ENCODE results near the gene HPSE2. TPM values are rescaled to one million over a fixed set of nuclear protein-coding genes. Genes with fewer than 3 reads are reported as not detected.

The HPSE2 gene
- total and polyA plus RNA-seq, 2 experiments from 2014 or later: 0.10 to 0.24 TPM

DNA sequence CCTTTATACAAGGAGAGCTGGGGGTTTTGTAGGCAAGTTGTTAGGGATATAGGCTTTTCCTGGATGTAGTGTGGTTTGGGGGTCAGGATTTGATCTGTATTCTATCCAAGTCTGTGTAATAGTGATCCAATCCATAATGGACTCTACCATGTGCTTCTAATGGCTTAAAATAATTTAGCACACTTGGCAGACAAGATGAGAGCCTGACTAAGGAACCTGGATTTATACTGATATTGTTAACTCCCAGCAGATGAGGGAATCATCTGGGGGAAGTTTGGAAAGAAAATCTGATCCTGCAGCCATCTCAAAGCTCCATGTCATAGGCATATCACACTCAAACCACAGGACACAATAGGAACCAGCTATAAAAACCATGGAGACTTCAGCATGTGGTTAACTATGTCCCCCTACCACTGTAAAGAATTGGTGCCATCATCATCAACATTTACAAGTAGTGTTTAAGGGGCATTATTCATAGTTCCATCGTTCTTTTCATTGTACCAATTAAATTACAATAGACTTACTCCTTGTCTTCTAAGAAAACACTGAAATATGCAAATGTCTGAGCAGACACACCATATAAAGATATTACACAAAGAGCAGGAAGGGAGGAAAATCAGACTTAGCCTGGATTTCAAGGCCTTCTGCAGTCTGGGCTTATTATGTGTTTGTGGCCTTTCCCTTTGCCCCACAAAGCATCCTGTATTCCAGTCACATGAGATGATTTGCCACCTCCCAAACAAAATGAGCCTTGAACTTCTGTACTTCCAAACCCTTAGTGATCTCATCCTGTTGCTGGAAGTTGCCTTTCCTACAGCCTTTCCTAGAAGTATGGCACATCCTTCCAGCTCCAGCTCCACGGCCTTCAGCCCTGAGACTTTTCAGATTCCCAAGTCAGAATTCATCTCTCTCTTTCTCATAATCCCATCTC lies 766.4 kb downstream of the HPSE2 start:
- Mint-ChIP-seq H3K27me3 (ENCODE audit: insufficient read depth, low read depth, poor library complexity) (peaks cover 7% of the 10 kb centered on the region), H3K9me3 (no peaks in the 10 kb centered on the region), H3K27ac (no peak overlapping the region), H3K36me3 (ENCODE audit: low read depth) (no peaks in the 10 kb centered on the region), H3K4me1 (peaks cover 33% of the 10 kb centered on the region), H3K4me3 (no peak overlapping the region)
- Histone ChIP-seq H3K9me2 (ENCODE audit: insufficient read depth) (no peaks in the 10 kb centered on the region), H3K4me3 (no peak overlapping the region), H3K4me1 (ENCODE audit: insufficient read depth) (0 out of 2 replicates have a peak, but pooled peaks cover 5% of the 10 kb centered on the region), H3F3A (replicated peaks; ENCODE audit: low read depth) (no peaks in the 10 kb centered on the region), H3K27me3 (ENCODE audit: insufficient read depth) (peaks cover 15% of the 10 kb centered on the region; the same call in 1 of the 2 replicates), H3K4me2 (no peak overlapping the region), H3K79me2 (replicated peaks; ENCODE audit: insufficient read depth) (no peaks in the 10 kb centered on the region), H3K27ac (ENCODE audit: low read depth) (no peak overlapping the region), H3K36me3 (ENCODE audit: insufficient read depth) (no peaks in the 10 kb centered on the region), H2AFZ (no peak overlapping the region), H4K20me1 (replicated peaks; ENCODE audit: insufficient read depth) (no peaks in the 10 kb centered on the region)
- TF ChIP-seq EZH2phosphoT487 (IDR thresholded peaks at IDR 0.05; ENCODE audit: unreplicated experiment): no peak
- no peak for TF ChIP-seq NANOG (IDR thresholded peaks at IDR 0.05; ENCODE audit: borderline replicate concordance)
- no peak for TF ChIP-seq JUNB (IDR thresholded peaks at IDR 0.05; ENCODE audit: unreplicated experiment)
- TF ChIP-seq, protein P1, sequence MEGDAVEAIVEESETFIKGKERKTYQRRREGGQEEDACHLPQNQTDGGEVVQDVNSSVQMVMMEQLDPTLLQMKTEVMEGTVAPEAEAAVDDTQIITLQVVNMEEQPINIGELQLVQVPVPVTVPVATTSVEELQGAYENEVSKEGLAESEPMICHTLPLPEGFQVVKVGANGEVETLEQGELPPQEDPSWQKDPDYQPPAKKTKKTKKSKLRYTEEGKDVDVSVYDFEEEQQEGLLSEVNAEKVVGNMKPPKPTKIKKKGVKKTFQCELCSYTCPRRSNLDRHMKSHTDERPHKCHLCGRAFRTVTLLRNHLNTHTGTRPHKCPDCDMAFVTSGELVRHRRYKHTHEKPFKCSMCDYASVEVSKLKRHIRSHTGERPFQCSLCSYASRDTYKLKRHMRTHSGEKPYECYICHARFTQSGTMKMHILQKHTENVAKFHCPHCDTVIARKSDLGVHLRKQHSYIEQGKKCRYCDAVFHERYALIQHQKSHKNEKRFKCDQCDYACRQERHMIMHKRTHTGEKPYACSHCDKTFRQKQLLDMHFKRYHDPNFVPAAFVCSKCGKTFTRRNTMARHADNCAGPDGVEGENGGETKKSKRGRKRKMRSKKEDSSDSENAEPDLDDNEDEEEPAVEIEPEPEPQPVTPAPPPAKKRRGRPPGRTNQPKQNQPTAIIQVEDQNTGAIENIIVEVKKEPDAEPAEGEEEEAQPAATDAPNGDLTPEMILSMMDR (conservative IDR thresholded peaks at IDR 0.05; ENCODE audit: low read depth in 2 of 2): no peak
- no peak for TF ChIP-seq ZNF114 (CRISPR knock-in tag; IDR thresholded peaks at IDR 0.05)
- TF ChIP-seq, protein P2, sequence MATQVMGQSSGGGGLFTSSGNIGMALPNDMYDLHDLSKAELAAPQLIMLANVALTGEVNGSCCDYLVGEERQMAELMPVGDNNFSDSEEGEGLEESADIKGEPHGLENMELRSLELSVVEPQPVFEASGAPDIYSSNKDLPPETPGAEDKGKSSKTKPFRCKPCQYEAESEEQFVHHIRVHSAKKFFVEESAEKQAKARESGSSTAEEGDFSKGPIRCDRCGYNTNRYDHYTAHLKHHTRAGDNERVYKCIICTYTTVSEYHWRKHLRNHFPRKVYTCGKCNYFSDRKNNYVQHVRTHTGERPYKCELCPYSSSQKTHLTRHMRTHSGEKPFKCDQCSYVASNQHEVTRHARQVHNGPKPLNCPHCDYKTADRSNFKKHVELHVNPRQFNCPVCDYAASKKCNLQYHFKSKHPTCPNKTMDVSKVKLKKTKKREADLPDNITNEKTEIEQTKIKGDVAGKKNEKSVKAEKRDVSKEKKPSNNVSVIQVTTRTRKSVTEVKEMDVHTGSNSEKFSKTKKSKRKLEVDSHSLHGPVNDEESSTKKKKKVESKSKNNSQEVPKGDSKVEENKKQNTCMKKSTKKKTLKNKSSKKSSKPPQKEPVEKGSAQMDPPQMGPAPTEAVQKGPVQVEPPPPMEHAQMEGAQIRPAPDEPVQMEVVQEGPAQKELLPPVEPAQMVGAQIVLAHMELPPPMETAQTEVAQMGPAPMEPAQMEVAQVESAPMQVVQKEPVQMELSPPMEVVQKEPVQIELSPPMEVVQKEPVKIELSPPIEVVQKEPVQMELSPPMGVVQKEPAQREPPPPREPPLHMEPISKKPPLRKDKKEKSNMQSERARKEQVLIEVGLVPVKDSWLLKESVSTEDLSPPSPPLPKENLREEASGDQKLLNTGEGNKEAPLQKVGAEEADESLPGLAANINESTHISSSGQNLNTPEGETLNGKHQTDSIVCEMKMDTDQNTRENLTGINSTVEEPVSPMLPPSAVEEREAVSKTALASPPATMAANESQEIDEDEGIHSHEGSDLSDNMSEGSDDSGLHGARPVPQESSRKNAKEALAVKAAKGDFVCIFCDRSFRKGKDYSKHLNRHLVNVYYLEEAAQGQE (IDR thresholded peaks at IDR 0.05; ENCODE audit: unreplicated experiment): no peak
- TF ChIP-seq EZH2 (IDR thresholded peaks at IDR 0.05; ENCODE audit: low read depth, unreplicated experiment): no peak
- no peak for TF ChIP-seq ZNF462 (CRISPR knock-in tag; IDR thresholded peaks at IDR 0.05)
- TF ChIP-seq POLR2AphosphoS5 (IDR thresholded peaks at IDR 0.05; ENCODE audit: low read depth): no peak
- no peak for TF ChIP-seq ZNF331 (CRISPR knock-in tag; IDR thresholded peaks at IDR 0.05; ENCODE audit: low read depth)
- TF ChIP-seq STAT1 (IDR thresholded peaks at IDR 0.05; ENCODE audit: unreplicated experiment): no peak
- TF ChIP-seq CREB1 (CRISPR knock-in tag; IDR thresholded peaks at IDR 0.05; ENCODE audit: low read depth): no peak
- TF ChIP-seq, protein P3, sequence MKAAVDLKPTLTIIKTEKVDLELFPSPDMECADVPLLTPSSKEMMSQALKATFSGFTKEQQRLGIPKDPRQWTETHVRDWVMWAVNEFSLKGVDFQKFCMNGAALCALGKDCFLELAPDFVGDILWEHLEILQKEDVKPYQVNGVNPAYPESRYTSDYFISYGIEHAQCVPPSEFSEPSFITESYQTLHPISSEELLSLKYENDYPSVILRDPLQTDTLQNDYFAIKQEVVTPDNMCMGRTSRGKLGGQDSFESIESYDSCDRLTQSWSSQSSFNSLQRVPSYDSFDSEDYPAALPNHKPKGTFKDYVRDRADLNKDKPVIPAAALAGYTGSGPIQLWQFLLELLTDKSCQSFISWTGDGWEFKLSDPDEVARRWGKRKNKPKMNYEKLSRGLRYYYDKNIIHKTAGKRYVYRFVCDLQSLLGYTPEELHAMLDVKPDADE (IDR thresholded peaks at IDR 0.05): no peak
- DNase-seq (ENCODE audit: low spot score): no peak
- ATAC-seq: no peak

All from GM23338 (cell line).